ENCODE data around the gene PLCD3.
A peak's percentile ranks its signal among the peaks of the same experiment; 100 is the strongest.
"Not testable (repeated sequence)": the region's sequence is repeated elsewhere in the genome, so short reads cannot be mapped to it uniquely, and the experiment has no call there.

Gene PLCD3

GRCh38 chr17:45132572-45133463 lies 503 bp upstream of the PLCD3 start:
- peak; percentile 76 for DNase-seq

- DNase-seq, result no peak
Observed at GRCh38 chr17:45131616-45132319, 547 bp downstream of the PLCD3 start.

- no peak for DNase-seq
Observed at GRCh38 chr17:45130681-45131615, 1.4 kb downstream of the PLCD3 start.

- DNase-seq, result no peak
Observed at GRCh38 chr17:45129940-45130680, 2.2 kb downstream of the PLCD3 start.

GRCh38 chr17:45129426-45129939 lies 2.8 kb downstream of the PLCD3 start:
- no peak for DNase-seq

- no peak for DNase-seq
Observed at GRCh38 chr17:45128989-45129388, 3.3 kb downstream of the PLCD3 start.

GRCh38 chr17:45128331-45128730 lies 4.0 kb downstream of the PLCD3 start:
- no peak for DNase-seq

- peak; percentile 34 for DNase-seq
Observed at GRCh38 chr17:45127548-45128300, 4.6 kb downstream of the PLCD3 start.

- no peak for DNase-seq
Observed at GRCh38 chr17:45127207-45127547, 5.1 kb downstream of the PLCD3 start.

- no peak for DNase-seq
Observed at GRCh38 chr17:45125509-45125908, 6.8 kb downstream of the PLCD3 start.

- not testable (repeated sequence) for DNase-seq
Observed at GRCh38 chr17:45124797-45125122, 7.6 kb downstream of the PLCD3 start.

GRCh38 chr17:45123930-45124796 lies 8.2 kb downstream of the PLCD3 start:
- DNase-seq, result no peak

- no peak for DNase-seq
Observed at GRCh38 chr17:45123076-45123770, 9.1 kb downstream of the PLCD3 start.

- DNase-seq, result no peak
Observed at GRCh38 chr17:45121055-45121454, 11.3 kb downstream of the PLCD3 start.

GRCh38 chr17:45120558-45120957 lies 11.8 kb downstream of the PLCD3 start:
- DNase-seq, result no peak

GRCh38 chr17:45119964-45120363 lies 12.4 kb downstream of the PLCD3 start:
- no peak for DNase-seq

- no peak for DNase-seq
Observed at GRCh38 chr17:45118691-45119090, 13.6 kb downstream of the PLCD3 start.

- DNase-seq, result no peak
Observed at GRCh38 chr17:45117848-45118646, 14.3 kb downstream of the PLCD3 start.

- DNase-seq, result no peak
Observed at GRCh38 chr17:45117334-45117733, 15.0 kb downstream of the PLCD3 start.
